Measurements from ENCODE around the gene BTNL9.

BTNL9 gene

GRCh38 chr5:181036816-181037364 lies 3.2 kb upstream of the BTNL9 start:
- H3K4me1 ChIP-seq (ENCODE audit: control insufficient read depth, low read length): no peaks in the 10 kb centered on the region
- H3K79me2 ChIP-seq (ENCODE audit: control insufficient read depth, low read length): no peaks in the 10 kb centered on the region
- no peak overlapping the region for H3K27ac ChIP-seq (ENCODE audit: low read depth, low read length)
- H3K9me3 ChIP-seq (ENCODE audit: control insufficient read depth, insufficient read depth, low read length): peaks cover 3% of the 10 kb centered on the region; the same call in 1 of the 2 replicates
- H3K4me2 ChIP-seq (ENCODE audit: low read length): no peak overlapping the region
- no peak overlapping the region for H3K4me3 ChIP-seq (ENCODE audit: low read length)
- H3K9me2 ChIP-seq (replicated peaks; ENCODE audit: control insufficient read depth, low read length): no peaks in the 10 kb centered on the region
- H4K20me1 ChIP-seq (ENCODE audit: control insufficient read depth, insufficient read depth, low read depth, low read length): no peaks in the 10 kb centered on the region
- no peaks in the 10 kb centered on the region for H3K36me3 ChIP-seq (ENCODE audit: control insufficient read depth, low read length)
- H3K27me3 ChIP-seq (ENCODE audit: control insufficient read depth, low read length): peaks cover 3% of the 10 kb centered on the region; the same call in 1 of the 2 replicates
- H3F3A ChIP-seq (ENCODE audit: control insufficient read depth, insufficient read depth): peaks cover 3% of the 10 kb centered on the region; the same call in 1 of the 2 replicates
- TF ChIP-seq EZH2phosphoT487 (IDR thresholded peaks at IDR 0.05; ENCODE audit: borderline replicate concordance, low read length): no peak
- no peak for TF ChIP-seq CTCF (IDR thresholded peaks at IDR 0.05; ENCODE audit: low read depth, low read length, poor library complexity, severe bottlenecking)

- Histone ChIP-seq H3K9me3 (ENCODE audit: control insufficient read depth, insufficient read depth, low read length) (peaks cover 3% of the 10 kb centered on the region; the same call in 1 of the 2 replicates), H3K4me1 (ENCODE audit: control insufficient read depth, low read length) (no peaks in the 10 kb centered on the region), H3K4me3 (ENCODE audit: low read length) (no peak overlapping the region), H3K27ac (ENCODE audit: low read depth, low read length) (no peak overlapping the region), H3K79me2 (ENCODE audit: control insufficient read depth, low read length) (no peaks in the 10 kb centered on the region), H3F3A (ENCODE audit: control insufficient read depth, insufficient read depth) (peaks cover 3% of the 10 kb centered on the region; the same call in 1 of the 2 replicates), H3K27me3 (ENCODE audit: control insufficient read depth, low read length) (peaks cover 6% of the 10 kb centered on the region; the same call in 1 of the 2 replicates), H4K20me1 (ENCODE audit: control insufficient read depth, insufficient read depth, low read depth, low read length) (no peaks in the 10 kb centered on the region), H3K36me3 (ENCODE audit: control insufficient read depth, low read length) (no peaks in the 10 kb centered on the region), H3K9me2 (replicated peaks; ENCODE audit: control insufficient read depth, low read length) (no peaks in the 10 kb centered on the region), H3K4me2 (ENCODE audit: low read length) (no peak overlapping the region)
- TF ChIP-seq CTCF (IDR thresholded peaks at IDR 0.05; ENCODE audit: low read depth, low read length, poor library complexity, severe bottlenecking) (no peak), EZH2phosphoT487 (IDR thresholded peaks at IDR 0.05; ENCODE audit: borderline replicate concordance, low read length) (no peak)
These were observed 2.7 kb upstream of the BTNL9 start for GRCh38 chr5:181037365-181037861.

GRCh38 chr5:181039471-181039870 lies 595 bp upstream of the BTNL9 start:
- Histone ChIP-seq H3F3A (ENCODE audit: control insufficient read depth, insufficient read depth) (peaks cover 8% of the 10 kb centered on the region; the same call in 1 of the 2 replicates), H3K36me3 (ENCODE audit: control insufficient read depth, low read length) (no peaks in the 10 kb centered on the region), H3K79me2 (ENCODE audit: control insufficient read depth, low read length) (no peaks in the 10 kb centered on the region), H3K9me3 (ENCODE audit: control insufficient read depth, insufficient read depth, low read length) (peaks cover 3% of the 10 kb centered on the region; the same call in 1 of the 2 replicates), H3K27ac (ENCODE audit: low read depth, low read length) (no peak overlapping the region), H3K4me3 (ENCODE audit: low read length) (no peak overlapping the region), H3K4me1 (ENCODE audit: control insufficient read depth, low read length) (peaks cover 9% of the 10 kb centered on the region), H3K9me2 (replicated peaks; ENCODE audit: control insufficient read depth, low read length) (no peaks in the 10 kb centered on the region), H3K4me2 (ENCODE audit: low read length) (no peak overlapping the region), H3K27me3 (ENCODE audit: control insufficient read depth, low read length) (peaks cover 6% of the 10 kb centered on the region; the same call in 1 of the 2 replicates), H4K20me1 (ENCODE audit: control insufficient read depth, insufficient read depth, low read depth, low read length) (no peaks in the 10 kb centered on the region)
- no peak for TF ChIP-seq CTCF (IDR thresholded peaks at IDR 0.05; ENCODE audit: low read depth, low read length, poor library complexity, severe bottlenecking)
- no peak for TF ChIP-seq EZH2phosphoT487 (IDR thresholded peaks at IDR 0.05; ENCODE audit: borderline replicate concordance, low read length)

Measured in DOHH2 (cell line).